ENCODE data around the gene PAPPA. TPM values are rescaled to one million over a fixed set of nuclear protein-coding genes. Genes with fewer than 3 reads are reported as not detected.
A peak's percentile ranks its signal among the peaks of the same experiment; 100 is the strongest.

Gene PAPPA, protein sequence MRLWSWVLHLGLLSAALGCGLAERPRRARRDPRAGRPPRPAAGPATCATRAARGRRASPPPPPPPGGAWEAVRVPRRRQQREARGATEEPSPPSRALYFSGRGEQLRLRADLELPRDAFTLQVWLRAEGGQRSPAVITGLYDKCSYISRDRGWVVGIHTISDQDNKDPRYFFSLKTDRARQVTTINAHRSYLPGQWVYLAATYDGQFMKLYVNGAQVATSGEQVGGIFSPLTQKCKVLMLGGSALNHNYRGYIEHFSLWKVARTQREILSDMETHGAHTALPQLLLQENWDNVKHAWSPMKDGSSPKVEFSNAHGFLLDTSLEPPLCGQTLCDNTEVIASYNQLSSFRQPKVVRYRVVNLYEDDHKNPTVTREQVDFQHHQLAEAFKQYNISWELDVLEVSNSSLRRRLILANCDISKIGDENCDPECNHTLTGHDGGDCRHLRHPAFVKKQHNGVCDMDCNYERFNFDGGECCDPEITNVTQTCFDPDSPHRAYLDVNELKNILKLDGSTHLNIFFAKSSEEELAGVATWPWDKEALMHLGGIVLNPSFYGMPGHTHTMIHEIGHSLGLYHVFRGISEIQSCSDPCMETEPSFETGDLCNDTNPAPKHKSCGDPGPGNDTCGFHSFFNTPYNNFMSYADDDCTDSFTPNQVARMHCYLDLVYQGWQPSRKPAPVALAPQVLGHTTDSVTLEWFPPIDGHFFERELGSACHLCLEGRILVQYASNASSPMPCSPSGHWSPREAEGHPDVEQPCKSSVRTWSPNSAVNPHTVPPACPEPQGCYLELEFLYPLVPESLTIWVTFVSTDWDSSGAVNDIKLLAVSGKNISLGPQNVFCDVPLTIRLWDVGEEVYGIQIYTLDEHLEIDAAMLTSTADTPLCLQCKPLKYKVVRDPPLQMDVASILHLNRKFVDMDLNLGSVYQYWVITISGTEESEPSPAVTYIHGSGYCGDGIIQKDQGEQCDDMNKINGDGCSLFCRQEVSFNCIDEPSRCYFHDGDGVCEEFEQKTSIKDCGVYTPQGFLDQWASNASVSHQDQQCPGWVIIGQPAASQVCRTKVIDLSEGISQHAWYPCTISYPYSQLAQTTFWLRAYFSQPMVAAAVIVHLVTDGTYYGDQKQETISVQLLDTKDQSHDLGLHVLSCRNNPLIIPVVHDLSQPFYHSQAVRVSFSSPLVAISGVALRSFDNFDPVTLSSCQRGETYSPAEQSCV (N-terminal part only)
- under 1 TPM in 2 of 5 experiments, not detected in 3; 0.48 to 0.64 TPM for total RNA-seq
- under 1 TPM in 1 of 2 donors, not detected in 1; 0.07 TPM for polyA plus RNA-seq
- 1.1 reads per million for total RNA-seq

DNA sequence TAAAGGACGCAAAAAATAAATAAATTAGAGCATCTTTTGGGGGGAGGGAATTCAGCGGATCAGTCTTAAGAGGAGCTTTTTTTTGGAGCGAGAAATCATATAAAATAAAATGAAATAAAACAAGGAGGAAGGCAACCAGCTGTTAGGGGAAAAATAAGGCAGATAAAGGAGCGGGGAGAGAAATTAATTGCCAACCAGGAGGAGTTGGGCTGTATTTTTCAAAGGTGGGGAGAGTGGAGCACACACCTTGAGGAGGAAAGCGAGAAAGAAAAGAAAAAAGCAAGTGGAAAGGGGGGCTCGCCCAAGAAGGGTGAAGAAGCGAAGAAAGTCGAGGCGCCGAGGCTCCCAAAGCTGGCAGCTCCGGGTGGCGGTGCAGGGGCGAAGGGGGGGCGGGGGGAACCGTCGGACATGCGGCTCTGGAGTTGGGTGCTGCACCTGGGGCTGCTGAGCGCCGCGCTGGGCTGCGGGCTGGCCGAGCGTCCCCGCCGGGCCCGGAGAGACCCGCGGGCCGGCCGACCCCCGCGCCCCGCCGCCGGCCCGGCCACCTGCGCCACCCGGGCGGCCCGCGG is at the start of gene PAPPA:
PAPPA (plus strand) TSS at position 27 of the 569 bp plus-strand sequence; CDS start at position 409, 382 bp downstream.
- peaks cover 76 to 88% (median 85%) of the 10 kb centered on the region in 5 donors for H3K27me3 Mint-ChIP-seq
- peak within 1 kb of the TSS in 7 of 10 donors; percentile 25 to 62 (median 51) for H3K4me3 Mint-ChIP-seq
- H3K27ac Mint-ChIP-seq, result peak within 1 kb of the TSS in 1 of 9 donors; percentile 60

DNA sequence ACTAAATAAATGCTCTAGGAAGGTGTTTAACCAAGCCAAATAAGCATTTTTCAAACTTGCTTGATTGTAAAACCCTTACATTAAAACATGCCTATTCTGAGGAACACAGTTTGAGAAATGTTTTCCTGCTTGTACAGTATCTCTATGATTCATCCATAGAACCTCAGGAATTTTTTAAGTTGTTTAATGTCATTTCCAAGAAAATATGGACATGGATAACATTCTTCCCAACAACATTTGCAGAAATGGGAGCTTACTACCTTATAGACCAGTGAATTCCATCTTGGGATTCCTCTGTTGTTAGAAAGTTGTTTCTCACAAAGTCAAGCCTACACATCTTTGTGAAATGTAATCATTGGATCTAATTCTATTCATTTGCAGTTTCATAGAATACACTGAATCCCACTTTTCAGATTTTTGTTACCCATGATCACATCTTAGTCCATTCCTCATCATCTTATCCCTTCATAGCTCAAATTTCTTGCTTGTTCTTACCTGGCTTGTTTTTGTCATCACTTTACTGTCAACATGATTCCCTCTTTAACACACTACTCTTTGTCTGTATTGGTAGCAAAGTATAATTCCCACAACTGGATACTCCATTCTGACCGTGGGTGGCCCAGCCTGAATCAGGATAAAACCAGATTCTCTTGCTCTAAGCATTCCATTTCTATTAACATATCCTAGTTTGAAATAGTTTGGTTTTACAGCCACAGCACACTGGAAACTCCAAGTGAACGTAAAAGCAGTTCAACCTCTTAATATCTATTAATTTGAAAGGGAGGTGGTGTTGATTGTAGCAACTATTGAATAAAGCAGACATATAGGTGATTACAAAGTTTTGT is 49.4 kb upstream of the PAPPA start:
- intact Hi-C loops (cut with micrococcal nuclease), result no loop called here
- H3K4me3 ChIP-seq (ENCODE audit: low read length), result no peak overlapping the region
- ATAC-seq, result no peak
- ChIA-PET POLR2A (no interaction called here), CTCF (no interaction called here)
- Mint-ChIP-seq H3K36me3 (no peaks in the 10 kb centered on the region), H3K4me3 (no peak overlapping the region), H3K9me3 (peaks cover 0 to 21% (median 8%) of the 10 kb centered on the region in 11 donors), H3K27ac (no peak overlapping the region), H3K27me3 (no peaks in the 10 kb centered on the region), H3K4me1 (no peaks in the 10 kb centered on the region)
- no peak overlapping the region for H3K27ac ChIP-seq (ENCODE audit: low read depth, low read length)
- no peaks in the 10 kb centered on the region for H3K4me1 ChIP-seq (ENCODE audit: control insufficient read depth in 2 of 2, insufficient read depth in 2 of 2, low read length in 2 of 2)
- no peaks in the 10 kb centered on the region for H3K9me3 ChIP-seq (ENCODE audit: control insufficient read depth in 2 of 3, low read length in 3 of 3)
- H3K27me3 ChIP-seq (ENCODE audit: control insufficient read depth in 2 of 2, insufficient read depth in 2 of 2, low read length in 2 of 2), result no peaks in the 10 kb centered on the region
- no peak for DNase-seq
- H3K36me3 ChIP-seq (ENCODE audit: control insufficient read depth in 2 of 3, insufficient read depth in 3 of 3, low read length in 3 of 3), result no peaks in the 10 kb centered on the region

More for the DNA sequence above, at the start of gene PAPPA:
- Histone ChIP-seq H3K4me1 (ENCODE audit: control insufficient read depth in 2 of 2, insufficient read depth in 2 of 2, low read length in 2 of 2) (no peaks in the 10 kb centered on the region), H3K4me3 (ENCODE audit: low read length) (no peak within 1 kb of the TSS), H3K9me3 (ENCODE audit: control insufficient read depth in 2 of 3, low read length in 3 of 3) (no peaks in the 10 kb centered on the region), H3K27me3 (ENCODE audit: control insufficient read depth in 2 of 2, insufficient read depth in 2 of 2, low read length in 2 of 2) (no peaks in the 10 kb centered on the region), H3K36me3 (ENCODE audit: control insufficient read depth in 2 of 3, insufficient read depth in 3 of 3, low read length in 3 of 3) (no peaks in the 10 kb centered on the region), H3K27ac (ENCODE audit: low read depth, low read length) (no peak within 1 kb of the TSS)
- DNase-seq (no peak), ATAC-seq (no peak)
- H3K9me3 Mint-ChIP-seq, result peaks cover 0 to 17% (median 4%) of the 10 kb centered on the region in 11 donors
- CTCF ChIA-PET, result no interaction called here
- H3K4me1 Mint-ChIP-seq, result peaks cover 0 to 19% (median 5%) of the 10 kb centered on the region in 7 donors
- POLR2A ChIA-PET, result no interaction called here
- intact Hi-C loops (cut with micrococcal nuclease), result no loop called here
- peaks cover 0 to 5% (median 0%) of the 10 kb centered on the region in 5 donors for H3K36me3 Mint-ChIP-seq

DNA sequence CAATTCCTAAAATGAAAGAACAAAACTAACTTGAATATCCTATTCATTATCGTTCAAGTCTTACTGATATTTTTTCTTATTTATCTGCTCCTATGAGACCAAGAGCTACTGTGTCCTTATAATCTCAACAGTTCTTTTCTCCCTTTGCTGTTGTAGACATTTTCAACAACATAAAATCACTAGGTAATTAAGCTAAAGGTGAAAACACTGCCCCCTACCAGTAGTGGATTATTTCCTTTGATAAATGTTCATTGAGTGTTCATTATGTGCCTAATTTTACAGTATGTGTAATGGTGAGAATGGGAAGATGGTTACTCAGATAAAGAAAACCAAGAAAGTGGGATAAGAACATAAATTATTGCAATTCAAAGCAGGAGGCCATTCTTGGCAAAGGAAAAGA is 41.4 kb upstream of the PAPPA start:
- H3K9me3 Mint-ChIP-seq, result peaks cover 0 to 21% (median 6%) of the 10 kb centered on the region in 11 donors
- no peaks in the 10 kb centered on the region for H3K9me3 ChIP-seq (ENCODE audit: control insufficient read depth in 2 of 3, low read length in 3 of 3)
- no peak overlapping the region for H3K4me3 Mint-ChIP-seq
- no peaks in the 10 kb centered on the region for H3K27me3 ChIP-seq (ENCODE audit: control insufficient read depth in 2 of 2, insufficient read depth in 2 of 2, low read length in 2 of 2)
- CTCF ChIA-PET, result no interaction called here
- no peak overlapping the region for H3K4me3 ChIP-seq (ENCODE audit: low read length)
- H3K4me1 ChIP-seq (ENCODE audit: control insufficient read depth in 2 of 2, insufficient read depth in 2 of 2, low read length in 2 of 2), result no peaks in the 10 kb centered on the region
- H3K27ac ChIP-seq (ENCODE audit: low read depth, low read length), result no peak overlapping the region
- H3K36me3 ChIP-seq (ENCODE audit: control insufficient read depth in 2 of 3, insufficient read depth in 3 of 3, low read length in 3 of 3), result no peaks in the 10 kb centered on the region
- POLR2A ChIA-PET, result no interaction called here
- H3K36me3 Mint-ChIP-seq, result no peaks in the 10 kb centered on the region
- no peaks in the 10 kb centered on the region for H3K4me1 Mint-ChIP-seq
- no peaks in the 10 kb centered on the region for H3K27me3 Mint-ChIP-seq
- DNase-seq (no peak), ATAC-seq (no peak)
- intact Hi-C loops (cut with micrococcal nuclease), result no loop called here
- H3K27ac Mint-ChIP-seq, result no peak overlapping the region

DNA sequence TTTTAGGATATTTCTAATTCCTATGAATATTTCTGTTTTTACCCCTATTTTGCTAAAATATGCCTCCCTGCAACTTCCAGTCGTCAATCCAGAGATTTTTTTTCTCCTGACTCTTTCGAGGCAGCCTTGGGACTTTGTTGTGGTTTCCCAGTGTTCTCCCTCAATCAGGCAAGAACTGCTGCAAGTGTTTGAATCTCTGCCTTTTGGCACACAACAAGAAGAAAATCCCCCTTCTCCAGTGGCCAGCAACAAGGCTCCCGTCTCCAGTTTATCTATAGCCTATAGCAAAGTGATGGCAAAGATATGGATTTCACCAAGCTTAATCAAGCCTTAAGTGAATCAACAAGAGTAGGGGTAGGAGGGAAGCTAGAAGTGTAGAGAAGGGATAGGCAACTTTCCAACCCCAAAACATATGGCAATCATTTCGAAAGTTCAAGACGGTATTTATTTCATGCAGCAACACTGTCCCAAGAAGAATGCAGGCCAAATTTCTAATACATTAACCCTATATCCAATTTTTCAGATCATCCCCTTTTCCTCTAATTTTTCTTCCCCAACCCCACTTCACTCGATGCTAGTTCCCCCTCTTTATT is 37.7 kb upstream of the PAPPA start:
- no peaks in the 10 kb centered on the region for H3K4me1 ChIP-seq (ENCODE audit: control insufficient read depth in 2 of 2, insufficient read depth in 2 of 2, low read length in 2 of 2)
- ATAC-seq, result no peak
- no peak for DNase-seq
- POLR2A ChIA-PET, result no interaction called here
- H3K27me3 Mint-ChIP-seq, result no peaks in the 10 kb centered on the region
- H3K27ac Mint-ChIP-seq, result no peak overlapping the region
- intact Hi-C loops (cut with micrococcal nuclease), result no loop called here
- H3K36me3 Mint-ChIP-seq, result peaks cover 0 to 4% (median 0%) of the 10 kb centered on the region in 5 donors
- CTCF ChIA-PET, result no interaction called here
- H3K4me3 ChIP-seq (ENCODE audit: low read length), result no peak overlapping the region
- H3K9me3 ChIP-seq (ENCODE audit: control insufficient read depth in 2 of 3, low read length in 3 of 3), result no peaks in the 10 kb centered on the region
- H3K9me3 Mint-ChIP-seq, result peaks cover 3 to 45% (median 14%) of the 10 kb centered on the region in 11 donors
- H3K4me3 Mint-ChIP-seq, result no peak overlapping the region
- no peaks in the 10 kb centered on the region for H3K4me1 Mint-ChIP-seq
- H3K36me3 ChIP-seq (ENCODE audit: control insufficient read depth in 2 of 3, insufficient read depth in 3 of 3, low read length in 3 of 3), result no peaks in the 10 kb centered on the region
- H3K27me3 ChIP-seq (ENCODE audit: control insufficient read depth in 2 of 2, insufficient read depth in 2 of 2, low read length in 2 of 2), result no peaks in the 10 kb centered on the region
- no peak overlapping the region for H3K27ac ChIP-seq (ENCODE audit: low read depth, low read length)

DNA sequence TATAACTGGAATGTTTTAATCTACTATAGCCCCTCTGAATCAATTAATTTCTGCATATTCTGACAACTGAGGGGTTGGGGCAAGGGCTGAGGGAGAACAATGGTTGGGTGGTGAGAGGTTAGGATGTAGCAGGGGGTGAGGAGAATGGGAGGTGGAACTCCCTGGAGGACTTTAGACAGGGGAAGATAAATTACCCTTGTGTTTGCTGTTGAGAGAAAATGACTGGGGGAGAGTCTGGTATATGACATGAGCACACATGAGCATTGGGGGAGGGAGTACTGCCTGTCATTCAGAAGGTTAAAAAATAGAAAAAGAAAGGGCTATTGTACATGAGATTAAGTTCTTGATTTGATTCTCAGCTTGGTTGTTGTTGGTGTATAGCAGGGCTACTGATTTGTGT is 37.2 kb upstream of the PAPPA start:
- no peak overlapping the region for H3K4me3 Mint-ChIP-seq
- POLR2A ChIA-PET, result no interaction called here

More for the DNA sequence above, 37.2 kb upstream of the PAPPA start:
- ATAC-seq, result no peak
- H3K9me3 ChIP-seq (ENCODE audit: control insufficient read depth in 2 of 3, low read length in 3 of 3), result no peaks in the 10 kb centered on the region
- Mint-ChIP-seq H3K36me3 (peaks cover 0 to 4% (median 0%) of the 10 kb centered on the region in 5 donors), H3K4me1 (no peaks in the 10 kb centered on the region), H3K27me3 (no peaks in the 10 kb centered on the region), H3K9me3 (peaks cover 3 to 45% (median 19%) of the 10 kb centered on the region in 11 donors), H3K27ac (no peak overlapping the region)
- intact Hi-C loops (cut with micrococcal nuclease), result no loop called here
- no peaks in the 10 kb centered on the region for H3K4me1 ChIP-seq (ENCODE audit: control insufficient read depth in 2 of 2, insufficient read depth in 2 of 2, low read length in 2 of 2)
- no peaks in the 10 kb centered on the region for H3K36me3 ChIP-seq (ENCODE audit: control insufficient read depth in 2 of 3, insufficient read depth in 3 of 3, low read length in 3 of 3)
- CTCF ChIA-PET, result no interaction called here
- no peak overlapping the region for H3K4me3 ChIP-seq (ENCODE audit: low read length)
- DNase-seq, result no peak
- H3K27ac ChIP-seq (ENCODE audit: low read depth, low read length), result no peak overlapping the region
- no peaks in the 10 kb centered on the region for H3K27me3 ChIP-seq (ENCODE audit: control insufficient read depth in 2 of 2, insufficient read depth in 2 of 2, low read length in 2 of 2)
